PC-3 (cell line): ENCODE measurements around the gene MGARP.

Experiments used
- CTCF ChIP-seq: fragments of 300-600 bp; sonication (generic); conservative IDR thresholded peaks from 2 replicates; pipeline ENCODE4 v1.5.1; 2017; ENCODE audit warnings: antibody characterized with exemption, low read depth, mild to moderate bottlenecking, low read length
- EZH2phosphoT487 ChIP-seq: fragments of 300-600 bp; sonication (generic); IDR thresholded peaks from 2 replicates; pipeline ENCODE4 v1.6.1; 2018; ENCODE audit warnings: mild to moderate bottlenecking, antibody characterized with exemption, low read length, borderline replicate concordance

- TF ChIP-seq CTCF (no peak), EZH2phosphoT487 (no peak)
Observed at GRCh38 chr4:139247241-139247640, 32.8 kb downstream of the MGARP start.
